Measurements from ENCODE around the gene CEP43. TPM values are rescaled to one million over a fixed set of nuclear protein-coding genes. Genes with fewer than 3 reads are reported as not detected.

Gene CEP43
- total RNA-seq, 1 donor from 2014 or later = 78.0 TPM

DNA sequence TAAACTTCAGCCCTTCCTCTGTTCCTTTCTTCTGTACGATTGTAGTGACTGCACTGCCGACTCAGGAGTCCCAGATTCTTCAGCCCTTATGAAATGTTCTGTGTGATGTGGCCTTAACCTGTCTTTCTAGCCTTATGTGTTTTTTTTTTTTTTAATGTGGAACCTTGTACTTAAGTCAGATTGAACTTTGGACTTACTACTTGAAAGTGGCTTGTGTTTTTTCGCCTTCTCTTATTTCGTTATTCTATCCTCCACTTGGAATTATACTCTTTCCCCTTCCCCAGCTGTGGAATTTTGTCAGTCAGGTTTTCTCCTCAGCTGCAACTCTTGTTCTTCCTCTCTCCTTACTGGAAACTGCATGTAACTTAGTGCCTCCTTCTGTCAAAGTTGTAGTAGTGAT lies 8.8 kb downstream of the CEP43 start:
- no peak overlapping the region for H3K4me2 ChIP-seq
- H2AFZ ChIP-seq (replicated peaks) = no peak overlapping the region
- H3K4me1 Mint-ChIP-seq = no peaks in the 10 kb centered on the region
- no peak for DNase-seq (ENCODE audit: low spot score)
- H3K36me3 ChIP-seq = peaks cover 39% of the 10 kb centered on the region
- H3K36me3 Mint-ChIP-seq = peaks cover 48% of the 10 kb centered on the region
- no peak overlapping the region for H3K27ac ChIP-seq
- H3K9me3 ChIP-seq (ENCODE audit: low read depth) = no peaks in the 10 kb centered on the region
- H3K27me3 Mint-ChIP-seq (ENCODE audit: insufficient read depth, low read depth) = no peaks in the 10 kb centered on the region
- no peaks in the 10 kb centered on the region for H3K4me1 ChIP-seq
- TF ChIP-seq EZH2 (IDR thresholded peaks at IDR 0.05) (no peak), EZH2phosphoT487 (IDR thresholded peaks at IDR 0.05) (no peak)
- TF ChIP-seq, protein P1, sequence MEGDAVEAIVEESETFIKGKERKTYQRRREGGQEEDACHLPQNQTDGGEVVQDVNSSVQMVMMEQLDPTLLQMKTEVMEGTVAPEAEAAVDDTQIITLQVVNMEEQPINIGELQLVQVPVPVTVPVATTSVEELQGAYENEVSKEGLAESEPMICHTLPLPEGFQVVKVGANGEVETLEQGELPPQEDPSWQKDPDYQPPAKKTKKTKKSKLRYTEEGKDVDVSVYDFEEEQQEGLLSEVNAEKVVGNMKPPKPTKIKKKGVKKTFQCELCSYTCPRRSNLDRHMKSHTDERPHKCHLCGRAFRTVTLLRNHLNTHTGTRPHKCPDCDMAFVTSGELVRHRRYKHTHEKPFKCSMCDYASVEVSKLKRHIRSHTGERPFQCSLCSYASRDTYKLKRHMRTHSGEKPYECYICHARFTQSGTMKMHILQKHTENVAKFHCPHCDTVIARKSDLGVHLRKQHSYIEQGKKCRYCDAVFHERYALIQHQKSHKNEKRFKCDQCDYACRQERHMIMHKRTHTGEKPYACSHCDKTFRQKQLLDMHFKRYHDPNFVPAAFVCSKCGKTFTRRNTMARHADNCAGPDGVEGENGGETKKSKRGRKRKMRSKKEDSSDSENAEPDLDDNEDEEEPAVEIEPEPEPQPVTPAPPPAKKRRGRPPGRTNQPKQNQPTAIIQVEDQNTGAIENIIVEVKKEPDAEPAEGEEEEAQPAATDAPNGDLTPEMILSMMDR (IDR thresholded peaks at IDR 0.05) = no peak
- no peaks in the 10 kb centered on the region for H3K27me3 ChIP-seq
- H3K27ac Mint-ChIP-seq = no peak overlapping the region
- H3K4me3 Mint-ChIP-seq = no peak overlapping the region
- peaks cover 41% of the 10 kb centered on the region for H3K79me2 ChIP-seq (ENCODE audit: low read depth)
- H3K9ac ChIP-seq = no peak overlapping the region
- peaks cover 3% of the 10 kb centered on the region for H4K20me1 ChIP-seq (ENCODE audit: low read depth)
- no peaks in the 10 kb centered on the region for H3F3A ChIP-seq (ENCODE audit: low read depth)
- H3K9me3 Mint-ChIP-seq = no peaks in the 10 kb centered on the region
- H3K4me3 ChIP-seq = no peak overlapping the region

DNA sequence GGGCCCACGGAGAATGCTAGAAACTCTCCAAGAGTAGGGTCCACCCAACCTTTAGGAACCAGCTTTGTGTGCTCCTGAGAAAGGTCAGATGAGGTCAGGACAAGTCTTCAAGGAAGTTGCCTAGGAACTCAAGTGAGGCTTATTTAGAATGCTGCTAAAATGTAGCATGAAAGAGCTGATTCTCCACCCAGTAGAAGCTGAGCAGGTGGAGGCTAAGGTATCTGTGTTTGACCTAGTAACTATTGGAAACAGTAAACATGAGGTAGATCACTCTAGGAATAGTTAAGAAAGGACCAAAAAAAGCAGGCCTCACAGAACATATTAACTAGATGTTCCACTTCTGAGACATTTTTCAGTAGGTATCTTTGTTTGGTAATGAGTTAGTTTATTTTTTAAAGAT lies 13.9 kb downstream of the CEP43 start:
- Histone ChIP-seq H3K36me3 (peaks cover 26% of the 10 kb centered on the region), H3K4me2 (no peak overlapping the region), H3K4me1 (no peaks in the 10 kb centered on the region), H2AFZ (replicated peaks) (no peak overlapping the region), H3K27ac (no peak overlapping the region), H3K9me3 (ENCODE audit: low read depth) (no peaks in the 10 kb centered on the region), H4K20me1 (ENCODE audit: low read depth) (no peaks in the 10 kb centered on the region), H3K4me3 (no peak overlapping the region), H3F3A (ENCODE audit: low read depth) (peaks cover 5% of the 10 kb centered on the region), H3K9ac (no peak overlapping the region), H3K27me3 (no peaks in the 10 kb centered on the region), H3K79me2 (ENCODE audit: low read depth) (peaks cover 9% of the 10 kb centered on the region)
- Mint-ChIP-seq H3K4me1 (no peaks in the 10 kb centered on the region), H3K36me3 (peaks cover 38% of the 10 kb centered on the region), H3K27me3 (ENCODE audit: insufficient read depth, low read depth) (no peaks in the 10 kb centered on the region), H3K27ac (no peak overlapping the region), H3K9me3 (no peaks in the 10 kb centered on the region), H3K4me3 (no peak overlapping the region)
- TF ChIP-seq EZH2phosphoT487 (IDR thresholded peaks at IDR 0.05) = no peak
- TF ChIP-seq, protein P1 (IDR thresholded peaks at IDR 0.05) = no peak
- TF ChIP-seq EZH2 (IDR thresholded peaks at IDR 0.05) = no peak
- no peak for DNase-seq (ENCODE audit: low spot score)

DNA sequence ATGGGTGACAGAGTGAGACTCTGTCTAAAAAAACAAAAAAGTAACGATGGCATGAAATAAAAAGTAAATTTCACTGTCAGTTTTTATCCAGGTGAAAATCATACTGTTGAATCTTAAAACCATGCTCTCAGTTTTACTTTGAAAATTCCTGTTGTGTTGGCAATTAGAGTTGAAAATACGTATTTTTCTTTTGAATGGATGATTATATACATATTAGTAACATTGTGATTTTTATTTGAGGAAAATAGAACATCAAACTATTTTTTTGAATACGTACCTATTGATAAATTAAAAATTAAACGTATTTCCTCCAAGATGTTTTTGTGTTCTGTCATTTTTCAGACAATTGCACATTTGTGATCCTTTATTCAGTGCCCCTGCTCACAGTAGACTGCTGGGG lies 14.7 kb downstream of the CEP43 start:
- H3K27ac ChIP-seq = no peak overlapping the region
- Mint-ChIP-seq H3K27me3 (ENCODE audit: insufficient read depth, low read depth) (no peaks in the 10 kb centered on the region), H3K9me3 (no peaks in the 10 kb centered on the region), H3K36me3 (peaks cover 35% of the 10 kb centered on the region), H3K27ac (no peak overlapping the region), H3K4me1 (no peaks in the 10 kb centered on the region), H3K4me3 (no peak overlapping the region)
- no peak overlapping the region for H3K4me3 ChIP-seq
- no peak overlapping the region for H3K4me2 ChIP-seq
- TF ChIP-seq EZH2 (IDR thresholded peaks at IDR 0.05) = no peak
- H3F3A ChIP-seq (ENCODE audit: low read depth) = peaks cover 5% of the 10 kb centered on the region
- no peak overlapping the region for H3K9ac ChIP-seq
- no peaks in the 10 kb centered on the region for H3K4me1 ChIP-seq
- H2AFZ ChIP-seq (replicated peaks) = no peak overlapping the region
- H3K27me3 ChIP-seq = no peaks in the 10 kb centered on the region
- no peaks in the 10 kb centered on the region for H4K20me1 ChIP-seq (ENCODE audit: low read depth)
- no peak for DNase-seq (ENCODE audit: low spot score)
- peaks cover 21% of the 10 kb centered on the region for H3K36me3 ChIP-seq
- H3K9me3 ChIP-seq (ENCODE audit: low read depth) = no peaks in the 10 kb centered on the region
- peaks cover under 1% of the 10 kb centered on the region for H3K79me2 ChIP-seq (ENCODE audit: low read depth)

DNA sequence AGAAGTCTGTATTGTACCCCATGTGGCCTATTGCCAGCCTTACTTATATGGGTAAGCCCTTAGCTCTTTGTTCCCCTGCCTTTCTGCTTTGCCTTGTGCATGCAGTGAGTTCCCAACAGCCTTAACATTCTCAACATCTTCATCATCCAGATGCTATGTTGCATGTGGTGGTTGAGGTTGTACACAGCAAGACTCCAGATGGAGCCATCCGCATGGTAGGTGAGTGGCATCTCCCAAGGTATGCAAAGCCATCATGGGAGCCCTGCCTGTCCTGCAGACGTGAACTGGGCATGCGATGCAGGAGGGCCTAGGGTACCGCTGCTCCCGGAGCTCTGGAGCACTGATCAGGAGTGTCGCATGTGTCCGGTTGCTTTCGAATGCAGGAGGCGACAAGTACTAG lies 16.1 kb downstream of the CEP43 start:
- Histone ChIP-seq H3K79me2 (ENCODE audit: low read depth) (no peaks in the 10 kb centered on the region), H2AFZ (replicated peaks) (no peak overlapping the region), H3K9me3 (ENCODE audit: low read depth) (no peaks in the 10 kb centered on the region), H3K36me3 (peaks cover 18% of the 10 kb centered on the region), H3K27ac (no peak overlapping the region), H3K4me1 (no peaks in the 10 kb centered on the region), H4K20me1 (ENCODE audit: low read depth) (peaks cover 3% of the 10 kb centered on the region), H3K27me3 (no peaks in the 10 kb centered on the region), H3F3A (ENCODE audit: low read depth) (peaks cover 5% of the 10 kb centered on the region), H3K4me3 (no peak overlapping the region), H3K9ac (no peak overlapping the region), H3K4me2 (no peak overlapping the region)
- H3K27ac Mint-ChIP-seq = no peak overlapping the region
- H3K4me1 Mint-ChIP-seq = no peaks in the 10 kb centered on the region
- H3K27me3 Mint-ChIP-seq (ENCODE audit: insufficient read depth, low read depth) = no peaks in the 10 kb centered on the region
- DNase-seq (ENCODE audit: low spot score) = no peak
- H3K4me3 Mint-ChIP-seq = no peak overlapping the region
- no peaks in the 10 kb centered on the region for H3K9me3 Mint-ChIP-seq
- peaks cover 31% of the 10 kb centered on the region for H3K36me3 Mint-ChIP-seq
- TF ChIP-seq, protein P1 (IDR thresholded peaks at IDR 0.05) = no peak
- TF ChIP-seq EZH2phosphoT487 (IDR thresholded peaks at IDR 0.05) = no peak
- TF ChIP-seq EZH2 (IDR thresholded peaks at IDR 0.05) = no peak

Measured in neural progenitor cell (in vitro differentiated cells).